Measurements from ENCODE around the gene RNF31.

DNA sequence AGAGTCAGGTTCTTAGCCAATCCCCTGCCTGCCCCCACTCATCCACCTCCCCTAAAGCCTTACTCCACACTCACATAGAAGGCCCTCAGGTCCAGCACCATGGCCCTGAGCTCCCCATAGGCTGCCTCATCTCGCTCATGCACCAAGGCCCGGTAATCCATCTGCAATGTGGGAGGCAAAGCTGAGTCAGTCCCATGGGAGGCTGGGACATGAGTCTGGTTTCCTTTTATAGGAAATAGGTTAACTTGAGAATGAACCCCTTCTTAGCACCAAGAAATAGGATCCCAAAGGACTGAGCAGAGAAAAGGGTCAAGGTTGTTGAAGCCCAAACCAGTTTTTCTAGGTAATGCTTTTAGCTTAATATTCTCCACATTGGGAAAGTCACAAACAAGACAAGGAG is 3.8 kb upstream of the RNF31 start:
- TF ChIP-seq, protein P1, sequence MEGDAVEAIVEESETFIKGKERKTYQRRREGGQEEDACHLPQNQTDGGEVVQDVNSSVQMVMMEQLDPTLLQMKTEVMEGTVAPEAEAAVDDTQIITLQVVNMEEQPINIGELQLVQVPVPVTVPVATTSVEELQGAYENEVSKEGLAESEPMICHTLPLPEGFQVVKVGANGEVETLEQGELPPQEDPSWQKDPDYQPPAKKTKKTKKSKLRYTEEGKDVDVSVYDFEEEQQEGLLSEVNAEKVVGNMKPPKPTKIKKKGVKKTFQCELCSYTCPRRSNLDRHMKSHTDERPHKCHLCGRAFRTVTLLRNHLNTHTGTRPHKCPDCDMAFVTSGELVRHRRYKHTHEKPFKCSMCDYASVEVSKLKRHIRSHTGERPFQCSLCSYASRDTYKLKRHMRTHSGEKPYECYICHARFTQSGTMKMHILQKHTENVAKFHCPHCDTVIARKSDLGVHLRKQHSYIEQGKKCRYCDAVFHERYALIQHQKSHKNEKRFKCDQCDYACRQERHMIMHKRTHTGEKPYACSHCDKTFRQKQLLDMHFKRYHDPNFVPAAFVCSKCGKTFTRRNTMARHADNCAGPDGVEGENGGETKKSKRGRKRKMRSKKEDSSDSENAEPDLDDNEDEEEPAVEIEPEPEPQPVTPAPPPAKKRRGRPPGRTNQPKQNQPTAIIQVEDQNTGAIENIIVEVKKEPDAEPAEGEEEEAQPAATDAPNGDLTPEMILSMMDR (IDR thresholded peaks at IDR 0.05), result no peak
- TF ChIP-seq POLR2A (IDR thresholded peaks at IDR 0.05) (no peak), EP300 (IDR thresholded peaks at IDR 0.05) (no peak)
